Hepatocyte (in vitro differentiated cells): ENCODE results near the gene NHS. TPM values are rescaled to one million over a fixed set of nuclear protein-coding genes. Genes with fewer than 3 reads are reported as not detected.

Experiments used
- DNase-seq: peaks from one replicate; pipeline ENCODE4 v3.0.0-alpha.2; 2016; ENCODE audit warnings: low spot score
- H2AFZ ChIP-seq: fragments of 200-600 bp; sonication (generic); 2 replicates; pipeline ENCODE4 v1.6.0; 2016; ENCODE audit warnings: antibody characterized with exemption, mild to moderate bottlenecking
- H3K27ac ChIP-seq: fragments of 200-600 bp; sonication (generic); 2 replicates; pipeline ENCODE4 v1.5.1; 2016; ENCODE audit warnings: mild to moderate bottlenecking
- H3K27me3 ChIP-seq: fragments of 200-600 bp; sonication (generic); 2 replicates; pipeline ENCODE4 v1.6.1; 2016
- H3K36me3 ChIP-seq: fragments of 200-600 bp; sonication (generic); replicated peaks from 2 replicates; pipeline ENCODE4 v1.5.1; 2016; ENCODE audit warnings: low read depth; ENCODE audit not compliant: insufficient read depth
- H3K4me1 ChIP-seq: fragments of 200-600 bp; sonication (generic); 2 replicates; pipeline ENCODE4 v1.5.1; 2016; ENCODE audit warnings: mild to moderate bottlenecking, moderate library complexity; ENCODE audit not compliant: insufficient read depth
- H3K4me2 ChIP-seq: fragments of 200-600 bp; sonication (generic); 2 replicates; pipeline ENCODE4 v1.6.0; 2016
- H3K4me3 ChIP-seq: fragments of 200-600 bp; sonication (generic); 2 replicates; pipeline ENCODE4 v1.5.1; 2016; ENCODE audit warnings: mild to moderate bottlenecking
- H3K79me2 ChIP-seq: fragments of 200-600 bp; sonication (generic); 2 replicates; pipeline ENCODE4 v1.6.0; 2017; ENCODE audit warnings: mild to moderate bottlenecking
- H3K9me2 ChIP-seq: fragments of 200-600 bp; sonication (generic); replicated peaks from 2 replicates; pipeline ENCODE4 v1.6.0; 2017; ENCODE audit warnings: mild to moderate bottlenecking; ENCODE audit not compliant: insufficient read depth
- H3K9me3 ChIP-seq: fragments of 200-600 bp; sonication (generic); 2 replicates; pipeline ENCODE4 v1.5.1; 2016; ENCODE audit warnings: low read depth, mild to moderate bottlenecking
- H4K20me1 ChIP-seq: fragments of 200-600 bp; sonication (generic); 2 replicates; pipeline ENCODE4 v1.6.0; 2016; ENCODE audit warnings: mild to moderate bottlenecking; ENCODE audit not compliant: insufficient read depth, poor library complexity, severe bottlenecking
- CTCF ChIP-seq: fragments of 200-600 bp; sonication (generic); IDR thresholded peaks from 2 replicates; pipeline ENCODE4 v1.5.1; 2016; ENCODE audit warnings: antibody characterized with exemption, mild to moderate bottlenecking; ENCODE audit not compliant: poor library complexity
- EZH2 ChIP-seq: fragments of 200-600 bp; sonication (generic); IDR thresholded peaks from 2 replicates; pipeline ENCODE4 v1.6.1; 2016; ENCODE audit warnings: antibody characterized with exemption, mild to moderate bottlenecking, borderline replicate concordance
- EZH2phosphoT487 ChIP-seq: fragments of 200-600 bp; sonication (generic); IDR thresholded peaks from one replicate; pipeline ENCODE4 v1.6.1; 2018; ENCODE audit warnings: antibody characterized with exemption, mild to moderate bottlenecking, low read depth, moderate library complexity; ENCODE audit not compliant: unreplicated experiment, severe bottlenecking
- WGBS: methylation state at CpG from one replicate; pipeline ENCODE4 v1.1.6; 2016; ENCODE audit warnings: low lambda C conversion rate; ENCODE audit errors: missing lambda C conversion rate; 5-methylcytosine and 5-hydroxymethylcytosine counted together
- polyA plus RNA-seq: library from polyadenylated mRNA; unstranded; fragments of >200 nt; fragmentation: Nextera tagmentation; extraction: Ambion mirVana; gene quantifications from 2 replicates; pipeline ENCODE4 v1.2.1, GENCODE V29; 2016
- total RNA-seq: library from RNA; depleted of rRNA; stranded (reverse); fragments of >200 nt; gene quantifications from 2 replicates; pipeline ENCODE4 v1.2.3, GENCODE V29; 2014

The NHS gene
- total and polyA plus RNA-seq, 2 experiments from 2014 or later: 0.35 to 3.1 TPM

- Histone ChIP-seq H3K9me2 (no peaks in the 10 kb centered on the region), H3K4me2 (no peak overlapping the region), H3K9me3 (no peaks in the 10 kb centered on the region), H3K4me3 (no peak overlapping the region), H3K79me2 (no peaks in the 10 kb centered on the region), H4K20me1 (no peaks in the 10 kb centered on the region), H2AFZ (no peak overlapping the region), H3K27ac (no peak overlapping the region), H3K27me3 (no peaks in the 10 kb centered on the region), H3K36me3 (no peaks in the 10 kb centered on the region), H3K4me1 (peaks cover 11% of the 10 kb centered on the region)
- 86% methylated on average over 3 of the region's 3 CpGs for WGBS
- TF ChIP-seq CTCF (no peak), EZH2phosphoT487 (no peak), EZH2 (no peak)
- DNase-seq: no peak
These were observed 156.5 kb downstream of the NHS start for GRCh38 chrX:17531500-17531899.

GRCh38 chrX:17535229-17535628, 160.2 kb downstream of the NHS start:
- no peaks in the 10 kb centered on the region for H3K79me2 ChIP-seq
- H3K27me3 ChIP-seq: no peaks in the 10 kb centered on the region
- no peak overlapping the region for H2AFZ ChIP-seq
- H3K4me2 ChIP-seq: no peak overlapping the region
- peak; percentile 25 for DNase-seq
- H3K4me1 ChIP-seq: no peaks in the 10 kb centered on the region
- TF ChIP-seq EZH2phosphoT487 (no peak), CTCF (peak; percentile 19)
- H3K9me3 ChIP-seq: no peaks in the 10 kb centered on the region
- no peaks in the 10 kb centered on the region for H3K9me2 ChIP-seq
- WGBS: 81% methylated on average over 4 of the region's 4 CpGs
- no peaks in the 10 kb centered on the region for H4K20me1 ChIP-seq
- no peak overlapping the region for H3K4me3 ChIP-seq
- H3K27ac ChIP-seq: no peak overlapping the region
- H3K36me3 ChIP-seq: no peaks in the 10 kb centered on the region

- Histone ChIP-seq H3K79me2 (no peaks in the 10 kb centered on the region), H3K27ac (no peak overlapping the region), H4K20me1 (no peaks in the 10 kb centered on the region), H3K4me3 (no peak overlapping the region), H3K4me2 (no peak overlapping the region), H3K9me3 (no peaks in the 10 kb centered on the region), H3K4me1 (no peaks in the 10 kb centered on the region), H3K36me3 (no peaks in the 10 kb centered on the region), H3K9me2 (no peaks in the 10 kb centered on the region), H3K27me3 (no peaks in the 10 kb centered on the region), H2AFZ (no peak overlapping the region)
- DNase-seq: no peak
- 66% methylated on average over 10 of the region's 10 CpGs for WGBS
- no peak for TF ChIP-seq EZH2
- no peak for TF ChIP-seq CTCF
- no peak for TF ChIP-seq EZH2phosphoT487
These were observed 162.8 kb downstream of the NHS start for GRCh38 chrX:17537723-17538243.

GRCh38 chrX:17542123-17542522, 167.1 kb downstream of the NHS start:
- 60% methylated on average over 3 of the region's 3 CpGs for WGBS
- no peak for DNase-seq
- Histone ChIP-seq H3K9me3 (no peaks in the 10 kb centered on the region), H3K27ac (no peak overlapping the region), H3K9me2 (no peaks in the 10 kb centered on the region), H2AFZ (no peak overlapping the region), H3K27me3 (no peaks in the 10 kb centered on the region), H4K20me1 (no peaks in the 10 kb centered on the region), H3K4me2 (no peak overlapping the region), H3K79me2 (no peaks in the 10 kb centered on the region), H3K4me3 (no peak overlapping the region), H3K4me1 (no peaks in the 10 kb centered on the region), H3K36me3 (no peaks in the 10 kb centered on the region)
- TF ChIP-seq EZH2: no peak
- TF ChIP-seq CTCF: no peak
- TF ChIP-seq EZH2phosphoT487: no peak
